Caco-2 (cell line): ENCODE results near the gene NDFIP1. TPM values are rescaled to one million over a fixed set of nuclear protein-coding genes. Genes with fewer than 3 reads are reported as not detected.

ENCODE experiments used
- BruUV-seq: library from RNA; stranded (reverse); fragments of 400-500 nt; replicated peaks from 2 replicates; lab custom pipeline; 2021; lab: Mats Ljungman, UMichigan
- CTCF ChIA-PET: fragments of 300-600 bp; sonication (Branson Sonifier 250); formaldehyde crosslinking; loops from one replicate; lab custom pipeline; 2022; ENCODE audit warnings: antibody characterized with exemption; lab: Charles Lee
- POLR2A ChIA-PET: fragments of 300-600 bp; sonication (Branson Sonifier 250); formaldehyde crosslinking; loops from one replicate; lab custom pipeline; 2022; ENCODE audit warnings: antibody characterized with exemption; lab: Charles Lee
- DNase-seq, 2 experiments: peaks; one replicate each; pipeline versions ENCODE4 v3.0.0 to v3.0.0-alpha.2; 2020 to 2022
- H3K27me3 ChIP-seq: replicated peaks from 2 replicates; pipeline ENCODE4 v1.6.0; 2011; ENCODE audit warnings: low read length; ENCODE audit not compliant: control insufficient read depth, insufficient read depth
- H3K36me3 ChIP-seq: 2 replicates; pipeline ENCODE4 v1.5.1; 2011; ENCODE audit warnings: low read length; ENCODE audit not compliant: control insufficient read depth, insufficient read depth
- H3K4me1 ChIP-seq: fragments of 250-450 bp; sonication (Bioruptor Pico); 2 replicates; pipeline ENCODE4 v1.5.1; 2020; ENCODE audit warnings: mild to moderate bottlenecking
- H3K4me3 ChIP-seq: 2 replicates; pipeline ENCODE4 v1.5.1; 2011; ENCODE audit warnings: low read depth, mild to moderate bottlenecking, control low read depth, low read length
- H3K9me3 ChIP-seq: fragments of 250-450 bp; sonication (Bioruptor Pico); 2 replicates; pipeline ENCODE4 v1.5.1; 2020; ENCODE audit warnings: mild to moderate bottlenecking, moderate library complexity
- H3K27ac Mint-ChIP-seq: one replicate; pipeline ENCODE4 v1.8.0; 2022; ENCODE audit warnings: mixed read lengths; ENCODE audit not compliant: unreplicated experiment
- H3K27me3 Mint-ChIP-seq: one replicate; pipeline ENCODE4 v1.8.0; 2022; ENCODE audit warnings: mixed read lengths; ENCODE audit not compliant: insufficient read depth, unreplicated experiment
- H3K36me3 Mint-ChIP-seq: one replicate; pipeline ENCODE4 v1.8.0; 2022; ENCODE audit warnings: mild to moderate bottlenecking, mixed read lengths; ENCODE audit not compliant: insufficient read depth, unreplicated experiment
- H3K4me1 Mint-ChIP-seq: one replicate; pipeline ENCODE4 v1.8.0; 2022; ENCODE audit warnings: low read depth, mixed read lengths; ENCODE audit not compliant: unreplicated experiment
- H3K4me3 Mint-ChIP-seq: one replicate; pipeline ENCODE4 v1.8.0; 2022; ENCODE audit warnings: mild to moderate bottlenecking, moderate library complexity, mixed read lengths; ENCODE audit not compliant: unreplicated experiment
- H3K9me3 Mint-ChIP-seq: one replicate; pipeline ENCODE4 v1.8.0; 2022; ENCODE audit warnings: mixed read lengths; ENCODE audit not compliant: unreplicated experiment
- CTCF ChIP-seq, 2 experiments: fragments of 200-600 bp in 1 of 2; IDR thresholded peaks; 1 replicate in 1 of 2; 2 replicates in 1 of 2; pipeline versions ENCODE4 v1.5.1 to v1.8.0; 2011 to 2022; ENCODE audit warnings: antibody characterized with exemption in 1 of 2, control low read depth in 1 of 2, inconsistent platforms in 1 of 2, low read depth in 1 of 2, low read length in 1 of 2, mild to moderate bottlenecking in 1 of 2, moderate library complexity in 1 of 2; ENCODE audit not compliant: insufficient read depth in 1 of 2, severe bottlenecking in 1 of 2, unreplicated experiment in 1 of 2
- intact Hi-C: fragments of 100-400 bp; cut with micrococcal nuclease; formaldehyde crosslinking; loops from one replicate; pipeline ENCODE4 v1.10.0; 2022; ENCODE audit not compliant: unreplicated experiment
- total RNA-seq: library from RNA; stranded (reverse); gene quantifications from 2 replicates; pipeline ENCODE4 v1.2.3, GENCODE V29; 2022

Gene NDFIP1
- total RNA-seq, 1 experiment from 2014 or later = 51.6 TPM

GRCh38 chr5:142110988-142111687 lies 2.6 kb downstream of the NDFIP1 start:
- intact Hi-C loops = loop anchor here (1.0 kb wide), 1 partner anchor 22 kb away; no protein-coding TSS in a partner anchor
- Histone ChIP-seq H3K27me3 (no peaks in the 10 kb centered on the region), H3K36me3 (no peaks in the 10 kb centered on the region), H3K4me1 (peaks cover 15% of the 10 kb centered on the region), H3K4me3 (no peak overlapping the region), H3K9me3 (no peaks in the 10 kb centered on the region)
- Mint-ChIP-seq H3K27ac (no peak overlapping the region), H3K4me3 (peak overlapping the region; percentile 93), H3K4me1 (no peaks in the 10 kb centered on the region), H3K9me3 (no peaks in the 10 kb centered on the region), H3K36me3 (peaks cover 7% of the 10 kb centered on the region), H3K27me3 (no peaks in the 10 kb centered on the region)
- ChIA-PET CTCF (no interaction called here), POLR2A (interaction anchor here (1.1 kb wide), 1 partner anchor 99 kb away, joined by 3 read pairs; the partner anchor contains the start of gene GNPDA1)
- TF ChIP-seq CTCF (IDR thresholded peaks at IDR 0.05; ENCODE audit: insufficient read depth in 1 of 2, low read depth in 1 of 2, low read length in 1 of 2, severe bottlenecking in 1 of 2, unreplicated experiment in 1 of 2) = no peak
- no peak for DNase-seq
- no TSS peak for BruUV-seq

- no peaks in the 10 kb centered on the region for H3K36me3 ChIP-seq
- TF ChIP-seq CTCF (IDR thresholded peaks at IDR 0.05; ENCODE audit: insufficient read depth in 1 of 2, low read depth in 1 of 2, low read length in 1 of 2, severe bottlenecking in 1 of 2, unreplicated experiment in 1 of 2) = no peak
- ChIA-PET POLR2A (no interaction called here), CTCF (no interaction called here)
- no TSS peak for BruUV-seq
- intact Hi-C loops = no loop called here
- Mint-ChIP-seq H3K36me3 (peaks cover under 1% of the 10 kb centered on the region), H3K4me3 (no peak overlapping the region), H3K27ac (no peak overlapping the region), H3K4me1 (no peaks in the 10 kb centered on the region), H3K9me3 (no peaks in the 10 kb centered on the region), H3K27me3 (no peaks in the 10 kb centered on the region)
- H3K9me3 ChIP-seq = no peaks in the 10 kb centered on the region
- peaks cover 15% of the 10 kb centered on the region for H3K4me1 ChIP-seq
- H3K27me3 ChIP-seq = no peaks in the 10 kb centered on the region
- H3K4me3 ChIP-seq = no peak overlapping the region
- no peak for DNase-seq
Observed at GRCh38 chr5:142114687-142115086, 6.1 kb downstream of the NDFIP1 start.

- no peaks in the 10 kb centered on the region for H3K36me3 ChIP-seq
- H3K4me1 Mint-ChIP-seq = no peaks in the 10 kb centered on the region
- peaks cover 4% of the 10 kb centered on the region; the same call in 1 of the 2 replicates for H3K4me1 ChIP-seq
- CTCF ChIA-PET = no interaction called here
- H3K36me3 Mint-ChIP-seq = no peaks in the 10 kb centered on the region
- POLR2A ChIA-PET = no interaction called here
- no peak overlapping the region for H3K4me3 ChIP-seq
- H3K9me3 ChIP-seq = no peaks in the 10 kb centered on the region
- no peak overlapping the region for H3K27ac Mint-ChIP-seq
- intact Hi-C loops = no loop called here
- TF ChIP-seq CTCF (IDR thresholded peaks at IDR 0.05; ENCODE audit: insufficient read depth in 1 of 2, low read depth in 1 of 2, low read length in 1 of 2, severe bottlenecking in 1 of 2, unreplicated experiment in 1 of 2) = no peak
- DNase-seq = no peak
- H3K4me3 Mint-ChIP-seq = no peak overlapping the region
- no peaks in the 10 kb centered on the region for H3K27me3 ChIP-seq
- H3K27me3 Mint-ChIP-seq = no peaks in the 10 kb centered on the region
- no peaks in the 10 kb centered on the region for H3K9me3 Mint-ChIP-seq
- no TSS peak for BruUV-seq
Observed at GRCh38 chr5:142115937-142116614, 7.5 kb downstream of the NDFIP1 start.
